Fibroblast of skin of back (primary cell): ENCODE measurements around the gene ZHX3.

Experiments
- DNase-seq: peaks from one replicate; pipeline ENCODE4 v3.0.0-alpha.2; 2013

ZHX3 gene

DNA sequence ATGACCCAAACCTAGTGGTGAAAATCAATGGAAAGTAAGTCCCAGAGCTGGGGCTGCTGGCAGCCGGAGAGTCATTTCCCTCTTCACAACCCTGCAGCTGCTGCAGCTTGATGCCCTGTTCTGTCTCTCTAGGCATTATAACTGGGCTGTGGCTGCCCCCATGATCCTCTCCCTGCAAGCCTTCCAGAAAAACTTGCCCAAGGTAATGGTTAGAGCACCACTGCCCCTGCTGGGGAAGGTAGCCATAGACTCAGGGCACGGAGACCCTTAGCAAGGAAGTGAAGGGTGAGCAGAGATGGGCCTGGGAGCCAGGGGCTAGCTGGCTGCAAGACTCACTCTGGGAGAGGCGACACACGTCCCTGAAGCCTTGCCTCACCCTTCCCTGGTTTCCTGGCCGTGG is 35.1 kb upstream of the ZHX3 start:
- DNase-seq, result no peak

DNA sequence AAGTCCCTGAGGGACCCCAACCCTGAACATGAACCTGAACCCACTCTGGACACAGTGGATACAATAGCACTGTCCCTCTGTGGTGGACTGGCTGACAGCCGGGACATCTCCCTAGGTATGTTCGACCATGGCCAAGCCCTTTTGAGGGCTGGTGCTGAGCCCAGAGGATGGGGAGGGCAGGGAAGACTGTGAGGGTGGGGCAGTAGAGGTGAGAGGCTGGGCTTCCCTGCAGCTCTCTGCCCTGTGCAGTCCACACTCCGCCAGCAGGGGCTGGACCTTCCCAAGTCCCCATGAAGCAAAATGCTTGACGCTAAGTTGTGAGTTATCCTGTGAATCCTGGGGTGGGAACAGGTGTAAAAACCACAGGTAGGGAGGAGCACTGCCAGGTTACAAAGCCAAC is 34.6 kb upstream of the ZHX3 start:
- DNase-seq, result no peak

DNA sequence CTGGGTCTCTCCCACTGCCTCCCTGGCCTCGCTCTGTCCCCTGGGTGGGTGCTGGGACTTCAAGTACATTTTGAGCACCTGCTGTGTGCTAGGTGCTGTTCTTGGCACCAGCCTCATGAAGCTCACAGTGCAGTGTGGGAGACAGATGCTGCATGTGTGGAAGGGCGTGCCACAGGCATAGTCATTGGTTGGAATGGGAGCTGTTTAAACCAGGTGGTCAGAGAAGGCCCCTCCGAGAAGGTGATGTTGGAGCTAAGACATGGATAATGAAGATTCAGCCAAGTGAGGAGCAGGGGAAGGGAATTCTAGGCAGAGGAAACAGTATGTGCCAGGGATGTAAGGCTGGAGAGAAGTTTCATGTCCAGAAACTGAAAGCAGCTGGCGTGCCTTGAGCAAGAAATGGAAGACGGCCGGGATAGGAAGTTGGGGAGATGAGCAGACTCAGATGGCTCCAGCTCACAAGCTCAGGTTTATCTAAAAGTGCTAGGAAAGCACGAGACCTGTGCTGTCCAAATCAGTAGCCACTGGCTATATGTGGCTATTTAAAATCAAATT is 33.0 kb upstream of the ZHX3 start:
- no peak for DNase-seq

DNA sequence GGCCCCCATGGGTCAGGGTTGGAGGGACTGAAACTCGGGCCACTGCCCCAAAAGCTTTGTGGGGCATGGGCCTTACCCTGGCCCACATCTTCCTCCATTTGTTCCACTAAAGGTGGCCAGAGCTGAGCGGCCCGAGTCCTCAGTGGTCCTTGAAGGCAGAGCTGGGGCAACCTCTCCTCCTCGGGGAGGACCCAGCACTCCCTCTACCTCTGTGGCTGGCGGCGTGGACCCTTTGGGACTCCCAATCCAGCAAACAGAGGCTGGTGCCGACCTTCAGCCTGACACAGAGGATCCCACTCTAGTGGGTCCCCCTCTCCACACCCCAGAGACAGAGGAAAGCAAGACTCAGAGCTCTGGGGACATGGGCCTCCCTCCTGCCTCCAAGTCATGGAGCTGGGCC is 32.4 kb upstream of the ZHX3 start:
- no peak for DNase-seq

DNA sequence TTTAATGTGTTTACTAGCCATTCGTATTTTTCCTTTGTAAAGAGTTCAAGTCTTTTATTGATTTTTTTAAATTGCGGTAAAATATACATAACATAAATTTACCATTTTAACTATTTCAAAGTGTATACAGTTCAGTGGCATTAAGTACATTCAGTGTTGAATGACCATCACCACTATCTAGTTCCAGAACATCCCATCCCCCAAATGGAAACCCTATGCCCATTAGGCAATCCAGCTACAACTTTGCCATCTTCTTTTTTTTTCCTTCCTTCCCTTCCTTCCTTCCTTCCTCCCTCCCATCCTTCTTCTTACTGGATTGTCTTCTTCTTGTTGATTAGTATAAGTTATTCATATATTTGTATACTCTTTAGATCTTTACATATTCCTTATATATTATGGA is 31.7 kb upstream of the ZHX3 start:
- no peak for DNase-seq

DNA sequence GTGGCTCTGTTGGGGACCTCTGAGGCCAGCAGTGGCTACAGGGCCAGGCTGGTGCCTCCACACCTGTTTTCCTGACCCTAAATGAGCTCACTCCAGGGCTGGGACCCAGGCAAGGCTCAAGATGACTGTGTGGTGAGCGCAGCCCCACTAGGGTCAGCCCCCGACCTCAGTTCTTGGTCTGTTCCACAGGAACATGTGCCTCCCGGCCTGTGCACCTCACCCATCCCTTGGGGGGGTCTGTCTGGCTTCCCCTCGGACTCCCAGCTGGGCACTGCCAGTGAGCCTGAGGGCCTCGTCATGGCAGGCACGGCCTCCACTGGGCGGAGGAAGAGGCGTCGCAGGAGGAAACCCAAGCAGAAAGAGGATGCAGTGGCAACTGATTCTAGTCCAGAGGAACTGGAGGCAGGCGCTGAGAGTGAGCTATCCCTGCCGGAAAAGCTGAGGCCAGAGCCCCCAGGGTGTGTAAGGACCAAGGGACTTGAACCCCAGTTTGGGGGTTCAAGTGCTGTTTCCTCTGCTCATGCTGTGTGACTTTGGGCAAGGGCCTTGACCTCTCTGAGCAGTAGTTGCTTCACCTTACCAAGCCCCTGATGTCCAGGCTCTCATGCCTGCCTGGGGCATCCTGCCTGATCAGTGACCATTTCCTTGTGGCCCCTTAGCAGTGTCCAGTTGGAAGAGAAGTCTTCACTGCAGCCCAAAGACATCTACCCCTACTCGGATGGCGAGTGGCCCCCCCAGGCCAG is 31.1 kb upstream of the ZHX3 start:
- no peak for DNase-seq

DNA sequence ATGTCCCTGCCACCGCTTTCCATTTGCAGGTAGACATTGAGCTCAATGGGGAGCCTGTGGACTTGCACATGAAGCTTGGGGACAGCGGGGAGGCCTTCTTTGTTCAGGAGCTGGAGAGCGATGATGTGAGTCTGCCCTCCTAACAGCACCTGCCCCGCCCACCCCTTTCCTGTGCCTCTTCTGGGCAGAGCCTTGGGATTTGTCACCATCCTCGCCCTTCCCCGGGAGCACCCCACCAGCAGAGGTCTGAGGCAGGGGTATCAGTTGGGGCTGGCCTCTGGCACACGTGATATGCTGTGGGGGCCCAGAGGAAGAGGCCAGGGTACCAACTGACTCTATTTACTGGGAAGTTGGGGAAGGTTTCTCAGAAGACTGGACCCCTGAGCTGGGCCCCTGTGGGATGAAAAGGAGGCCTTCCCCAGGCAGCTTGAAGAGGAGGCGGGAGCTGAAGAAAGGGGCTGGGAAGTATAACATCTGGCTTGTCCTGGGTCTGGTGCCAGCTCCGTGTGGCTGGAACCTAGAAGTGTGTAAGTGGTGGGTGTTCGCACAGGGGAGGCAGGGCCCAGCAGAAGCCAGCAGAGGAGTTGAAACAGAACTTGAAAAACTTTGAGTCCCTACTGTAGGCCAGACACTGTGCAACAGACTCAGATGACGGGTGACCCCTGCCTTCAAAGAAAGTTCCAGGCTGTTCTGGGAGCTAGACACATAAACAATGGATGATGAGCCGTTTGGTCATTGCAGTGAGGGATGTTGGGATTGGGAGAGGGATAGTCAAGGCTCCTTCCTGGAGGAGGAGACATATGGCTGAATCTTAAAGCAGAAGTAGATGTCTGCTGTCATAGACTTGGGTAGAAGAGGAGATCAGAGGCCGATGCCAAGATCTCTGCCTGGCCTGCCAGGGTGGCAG is 30.2 kb upstream of the ZHX3 start:
- DNase-seq, result no peak

DNA sequence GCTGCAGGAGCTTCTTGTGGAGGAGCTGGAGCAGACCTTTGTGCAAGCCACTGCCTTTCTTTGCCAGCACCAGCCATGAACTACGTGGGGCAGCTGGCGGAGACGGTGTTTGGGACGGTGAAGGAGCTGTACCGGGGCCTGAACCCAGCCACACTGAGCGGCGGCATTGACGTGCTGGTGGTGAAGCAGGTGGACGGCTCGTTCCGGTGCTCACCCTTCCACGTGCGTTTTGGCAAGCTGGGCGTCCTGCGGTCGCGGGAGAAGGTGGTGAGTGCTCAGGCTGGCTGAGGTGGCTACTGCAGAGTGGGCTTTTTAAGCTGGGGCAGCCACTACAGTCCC is 28.2 kb upstream of the ZHX3 start:
- DNase-seq, result no peak

DNA sequence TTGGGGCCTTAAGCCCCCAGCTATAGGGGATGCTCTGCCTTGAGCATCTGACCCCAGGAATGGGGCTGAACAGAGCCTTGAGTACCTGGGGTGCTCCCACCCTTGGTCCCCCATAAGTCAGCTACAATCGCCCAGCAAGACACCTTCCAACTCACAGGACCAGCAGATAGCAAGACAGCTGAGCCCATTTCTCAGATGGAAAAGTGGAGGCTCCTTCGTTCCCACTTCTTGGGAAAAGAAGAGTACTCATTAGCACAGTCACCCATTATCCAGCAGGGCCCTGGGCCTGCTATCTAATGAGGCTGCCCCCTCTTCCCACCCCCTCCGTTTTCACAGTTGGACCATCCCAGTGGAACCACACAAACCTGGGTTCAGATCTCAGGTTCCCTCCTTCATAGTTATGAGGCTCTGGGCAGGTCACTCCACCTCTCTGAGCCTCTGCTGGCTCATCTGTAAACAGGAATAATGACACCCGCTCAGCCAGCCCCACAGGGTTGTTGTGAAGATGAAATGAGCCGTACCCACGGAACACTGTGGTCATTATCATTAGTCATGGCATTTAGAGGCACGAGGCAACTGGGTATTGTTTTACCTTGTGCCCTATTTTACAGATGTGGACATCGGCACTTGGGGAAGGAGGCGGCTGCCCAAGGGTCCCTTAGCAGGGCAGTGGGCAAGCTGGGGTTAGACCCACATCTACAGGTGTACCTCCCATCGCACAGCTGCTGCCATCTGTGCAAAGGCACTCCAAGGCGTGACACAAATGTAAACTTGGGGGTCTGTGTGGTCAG is 27.6 kb upstream of the ZHX3 start:
- no peak for DNase-seq

DNA sequence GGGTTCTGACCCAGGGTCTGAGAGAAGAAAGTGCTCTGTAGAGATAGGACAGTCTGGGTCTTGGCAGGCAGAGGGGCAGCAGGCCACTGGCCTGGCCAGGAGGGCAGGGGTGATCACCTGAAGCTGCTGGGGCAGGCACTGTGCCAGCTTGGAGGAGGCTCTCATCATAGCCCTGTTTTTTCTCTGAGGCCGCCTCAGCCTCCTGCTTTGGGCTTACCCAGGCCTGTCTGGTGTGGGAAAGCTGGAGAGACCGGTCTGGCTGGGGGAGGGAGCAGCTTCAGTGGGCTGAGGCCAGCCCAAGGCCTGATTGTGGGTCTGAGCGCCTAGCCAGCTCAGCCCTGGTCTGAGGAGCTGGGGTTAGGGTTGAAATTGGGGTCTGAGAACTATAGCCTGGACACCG is 26.9 kb upstream of the ZHX3 start:
- DNase-seq, result no peak

DNA sequence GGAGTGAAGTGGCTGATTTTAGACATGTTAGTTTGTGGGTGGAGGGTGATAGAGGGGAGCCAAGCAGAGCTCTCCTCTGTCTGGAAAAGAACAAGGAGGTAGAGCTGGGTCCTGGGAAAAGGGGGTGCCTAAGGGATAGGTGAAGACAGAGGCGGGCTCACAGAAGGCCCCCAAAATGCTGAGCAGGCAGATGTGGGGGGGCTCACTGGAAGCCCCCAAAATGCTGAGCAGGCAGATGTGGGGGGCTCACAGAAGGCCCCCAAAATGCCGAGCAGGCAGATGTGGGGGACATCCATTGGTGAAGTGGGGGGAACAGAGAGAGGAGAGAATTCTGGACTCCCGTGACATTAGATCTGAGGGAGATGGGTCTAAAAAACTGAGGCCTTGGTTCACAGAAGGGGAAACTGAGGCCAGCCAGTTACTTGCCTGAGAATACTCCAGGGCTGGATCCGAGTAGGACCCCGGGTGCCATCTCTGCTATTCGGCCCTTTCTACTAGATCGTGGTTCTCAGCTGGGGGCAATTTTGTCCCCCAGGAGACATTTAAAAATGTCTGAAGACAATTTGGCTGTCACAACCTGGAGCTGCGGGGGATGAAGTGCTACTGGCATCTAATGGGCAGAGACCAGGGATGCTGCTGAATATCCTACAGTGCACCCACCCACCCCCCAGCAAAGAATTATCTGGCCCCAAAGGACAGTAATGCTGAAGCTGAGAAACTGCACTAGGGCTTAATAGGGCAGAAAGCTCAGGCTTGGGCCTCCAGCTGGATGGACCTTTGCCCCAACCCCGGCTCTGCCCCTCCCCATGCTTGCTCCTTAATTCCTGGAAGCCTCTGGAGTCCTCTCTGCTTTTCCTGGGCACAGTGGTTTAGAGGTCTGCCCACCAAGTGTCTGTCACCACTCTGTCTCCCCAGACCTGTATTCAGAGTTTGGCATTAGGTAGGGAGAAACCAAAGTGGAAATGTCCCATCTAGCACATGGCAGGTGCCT is 25.2 kb upstream of the ZHX3 start:
- DNase-seq, result no peak

DNA sequence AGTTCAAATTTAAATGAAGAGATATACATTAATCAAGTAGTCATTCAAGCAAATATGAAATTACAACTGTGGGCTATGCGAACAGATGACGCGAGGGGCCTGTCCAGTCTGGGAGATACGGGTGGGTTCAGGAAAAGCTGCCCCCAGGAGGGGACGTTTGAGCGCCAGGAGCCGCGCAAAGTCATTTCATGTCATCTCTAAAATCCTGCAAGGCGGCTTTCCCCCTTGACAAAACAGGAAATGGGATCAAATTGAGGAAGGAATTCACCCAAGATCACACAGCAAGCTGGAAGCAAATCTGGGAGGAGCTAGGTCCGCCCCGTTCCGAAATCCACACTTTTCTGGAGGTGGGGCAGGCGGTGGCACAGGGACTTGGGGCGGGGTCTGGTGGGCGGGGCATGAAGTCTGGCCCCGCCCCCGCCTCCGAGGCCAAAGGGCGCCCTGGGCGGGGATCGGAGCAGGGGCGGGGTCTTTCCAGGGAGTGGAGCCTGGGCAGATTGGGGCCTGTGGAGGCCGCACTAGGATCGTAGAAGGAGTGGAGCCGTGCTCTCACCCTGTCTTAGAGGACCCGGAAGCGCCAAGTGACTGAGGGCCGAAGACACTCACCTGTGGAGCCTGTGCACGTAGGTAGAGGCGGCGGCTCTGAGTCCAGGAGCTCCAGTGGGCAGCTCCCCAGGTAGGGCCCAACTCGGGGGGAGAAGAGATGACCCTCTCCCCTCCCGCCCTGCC is 23.0 kb upstream of the ZHX3 start, which contains the start of gene LPIN3:
LPIN3 (plus strand) TSS at position 495 of the 729 bp plus-strand sequence. CDS start 4,983 bp downstream, outside the sequence.
- DNase-seq, result peak; percentile 86

DNA sequence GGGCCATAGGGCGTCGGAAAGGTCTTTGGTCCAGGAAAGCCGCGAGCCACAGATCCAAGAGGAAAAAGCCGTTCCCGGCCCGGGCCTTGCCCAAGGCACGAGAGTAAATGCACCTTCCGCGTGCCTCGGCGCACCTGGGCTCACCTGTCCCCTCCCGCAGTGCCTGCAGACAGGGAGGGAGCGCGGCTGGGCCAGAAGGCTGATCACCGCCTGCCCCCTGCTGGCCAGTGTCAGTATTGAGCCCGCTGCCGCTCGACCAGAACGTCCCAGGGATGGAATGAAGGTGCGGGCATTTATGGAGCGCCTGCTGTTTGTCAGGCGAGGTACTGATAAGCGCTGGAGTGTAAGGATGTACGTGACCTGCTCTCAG is 22.4 kb upstream of the ZHX3 start:
- peak; percentile 56 for DNase-seq

DNA sequence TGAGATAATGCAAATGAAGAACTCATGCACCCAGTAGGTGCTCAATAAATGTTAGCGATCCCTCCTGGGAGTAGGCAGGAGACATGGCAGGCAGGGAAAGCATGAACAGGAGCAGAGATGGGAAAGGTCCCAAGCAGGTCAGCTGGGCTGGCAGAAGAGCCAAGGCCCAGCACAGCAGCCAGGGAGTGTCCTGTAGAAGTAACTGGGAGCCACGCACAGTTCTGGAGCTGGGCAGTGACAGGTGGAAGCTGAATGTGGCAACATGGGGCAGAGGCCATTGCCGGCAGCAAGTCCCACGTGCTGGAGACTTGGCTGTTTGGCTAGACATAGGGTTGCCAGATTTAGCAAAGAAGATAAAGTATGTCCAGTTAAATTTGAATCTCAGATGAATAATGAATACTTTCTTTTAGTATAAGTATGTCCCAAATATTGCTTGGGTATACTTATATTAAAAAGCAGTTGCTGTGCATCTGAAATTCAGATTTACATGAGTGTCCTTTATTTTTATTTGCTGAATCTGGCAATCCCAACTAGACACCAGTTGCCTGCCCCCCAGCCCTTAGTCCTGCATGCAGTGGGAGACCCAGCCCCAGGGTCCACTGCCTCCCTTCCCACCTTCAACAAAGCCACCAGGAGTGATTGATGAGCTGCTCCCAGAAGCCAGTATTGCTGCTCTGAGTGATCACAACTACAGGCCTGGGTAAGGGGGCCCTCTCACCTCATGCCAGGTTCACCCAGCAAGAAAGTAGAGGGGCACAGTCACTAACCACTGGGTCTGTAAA is 19.4 kb upstream of the ZHX3 start:
- no peak for DNase-seq

DNA sequence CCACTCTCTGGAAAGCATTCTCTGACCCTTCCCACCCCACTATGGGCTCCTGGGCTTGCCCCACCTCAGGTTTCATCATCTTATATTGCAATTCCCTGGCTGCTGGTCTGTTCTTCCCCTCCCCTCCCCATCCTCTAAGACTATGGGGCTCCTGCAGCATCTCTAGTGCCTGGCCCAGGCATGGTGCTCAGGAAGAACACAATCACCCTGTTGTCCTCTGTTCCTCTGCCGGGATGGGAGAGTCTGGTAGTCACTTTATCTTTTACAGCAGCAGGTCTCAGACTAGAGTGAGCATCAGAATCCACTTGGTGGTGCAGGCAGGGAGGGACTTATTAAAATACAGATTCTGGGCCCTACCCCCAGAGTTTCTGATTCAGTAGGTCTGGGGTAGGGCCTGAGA is 18.1 kb upstream of the ZHX3 start:
- DNase-seq, result no peak

DNA sequence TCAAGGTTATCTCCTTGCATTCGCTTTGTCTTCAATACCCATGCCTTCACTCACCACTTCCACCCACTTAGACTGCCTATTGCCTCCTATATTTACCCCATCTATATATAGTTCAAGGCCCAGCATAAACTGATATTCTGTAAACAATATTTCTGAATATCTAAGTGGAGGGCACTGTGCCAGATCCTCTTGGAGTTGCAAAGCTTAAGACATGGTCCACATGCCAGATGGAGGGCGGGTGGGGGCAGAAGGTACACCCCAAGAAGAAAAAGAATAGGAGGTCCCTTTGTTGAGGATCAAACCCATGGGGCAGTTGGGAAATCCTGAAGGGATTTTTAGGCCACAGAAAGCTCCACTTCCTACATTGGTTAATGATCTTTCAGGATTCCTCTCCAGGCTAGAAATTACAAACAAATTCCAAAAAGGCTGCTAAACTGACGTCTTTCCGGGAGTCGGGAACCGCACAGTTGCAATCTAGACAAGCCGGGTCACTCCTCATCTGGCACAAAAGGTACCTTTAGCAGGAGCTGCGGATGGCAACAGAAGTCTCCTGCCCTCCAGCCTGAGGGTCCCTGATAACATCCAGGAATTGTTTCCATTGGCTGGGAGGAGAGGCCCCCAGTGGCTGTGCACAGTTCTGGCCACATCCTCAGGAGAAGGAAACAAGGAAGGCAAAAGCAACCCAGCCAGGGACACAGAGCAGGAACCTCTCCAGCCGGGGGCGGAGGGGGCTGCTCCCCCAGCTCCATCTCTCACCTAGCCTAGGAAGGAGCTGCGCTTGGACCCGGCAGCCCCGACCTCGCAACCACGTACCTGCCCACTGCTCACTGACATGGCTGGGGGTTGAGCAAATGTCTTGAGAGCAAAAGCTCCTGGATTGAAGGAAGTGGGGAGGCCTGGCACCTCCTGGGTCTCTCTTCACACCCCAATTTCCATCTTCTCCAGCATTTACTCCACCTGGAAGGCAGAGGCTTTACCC is 17.2 kb upstream of the ZHX3 start:
- DNase-seq, result no peak

DNA sequence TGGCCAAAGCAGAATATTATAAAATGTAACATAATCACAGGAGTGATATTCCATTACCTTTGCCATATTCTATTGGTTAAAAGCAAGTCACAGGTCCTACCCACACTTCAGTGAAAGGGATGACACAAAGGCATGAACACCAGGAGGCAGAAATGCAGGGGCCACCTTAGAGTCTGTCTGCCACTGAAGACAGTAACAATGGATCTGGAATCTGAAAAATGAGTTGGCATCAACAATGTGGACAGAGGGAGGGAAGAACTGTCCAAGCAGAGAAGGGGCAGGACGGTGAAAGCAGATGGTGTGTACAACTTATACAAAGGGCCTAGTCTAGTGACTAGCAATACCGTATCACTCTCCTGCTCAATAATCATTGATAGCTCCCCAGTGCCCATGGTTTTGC is 16.5 kb upstream of the ZHX3 start:
- DNase-seq, result no peak

DNA sequence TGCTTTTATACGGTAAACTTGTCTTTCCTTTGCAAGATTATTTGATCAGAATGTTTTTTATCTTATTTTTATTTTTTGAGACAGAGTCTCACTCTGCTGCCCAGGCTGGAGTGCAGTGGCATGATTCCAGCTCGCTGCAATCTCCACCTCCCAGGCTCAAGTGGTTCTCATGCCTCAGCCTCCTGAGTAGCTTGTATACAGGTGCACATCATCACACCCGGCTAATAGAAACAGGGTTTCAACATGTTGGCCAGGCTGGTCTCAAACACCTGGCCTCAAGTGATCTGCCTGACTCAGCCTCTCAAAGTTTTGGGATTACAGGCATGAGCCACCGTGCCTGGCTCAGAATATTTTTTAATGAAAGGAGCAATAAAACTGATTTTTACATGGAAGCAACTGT is 14.2 kb upstream of the ZHX3 start:
- DNase-seq, result no peak

DNA sequence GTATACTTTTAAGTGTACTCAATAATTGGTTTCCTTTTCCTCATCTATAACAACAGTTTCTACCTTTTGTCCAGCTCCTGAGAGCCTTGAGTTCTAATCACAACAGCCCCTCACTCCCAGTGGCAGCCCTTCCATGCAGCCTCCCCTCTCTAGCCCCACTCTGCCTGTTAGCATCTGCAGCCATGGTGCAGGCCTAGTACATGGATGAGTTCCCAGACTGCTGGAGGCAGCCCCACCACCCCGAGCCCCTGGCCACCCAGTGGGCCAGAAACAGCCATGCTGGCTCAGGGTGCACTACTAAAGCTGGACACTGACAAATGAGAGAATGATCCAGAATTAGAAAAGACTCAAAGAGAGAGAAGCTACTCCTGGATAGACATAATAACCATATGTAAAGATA is 13.4 kb upstream of the ZHX3 start:
- DNase-seq, result no peak
